ENCODE measurements around the gene SCGN.

Gene SCGN

GRCh38 chr6:25640891-25641290, 11.1 kb upstream of the SCGN start:
- no peak for DNase-seq

GRCh38 chr6:25641377-25641776, 10.6 kb upstream of the SCGN start:
- no peak for DNase-seq

GRCh38 chr6:25641940-25642666, 9.9 kb upstream of the SCGN start:
- no peak for DNase-seq

- DNase-seq = no peak
These were observed 9.2 kb upstream of the SCGN start for GRCh38 chr6:25642667-25643328.

GRCh38 chr6:25645916-25646315, 6.1 kb upstream of the SCGN start:
- DNase-seq = no peak

GRCh38 chr6:25649611-25650010, 2.4 kb upstream of the SCGN start:
- DNase-seq = no peak

GRCh38 chr6:25655723-25656122, 3.7 kb downstream of the SCGN start:
- no peak for DNase-seq

GRCh38 chr6:25659633-25660368, 7.8 kb downstream of the SCGN start:
- no peak for DNase-seq

GRCh38 chr6:25660512-25660911, 8.5 kb downstream of the SCGN start:
- DNase-seq = peak; percentile 44 to 79 (median 58)

GRCh38 chr6:25661129-25661779, 9.2 kb downstream of the SCGN start:
- no peak for DNase-seq

GRCh38 chr6:25665455-25665854, 13.4 kb downstream of the SCGN start:
- DNase-seq = no peak

GRCh38 chr6:25669413-25669812, 17.4 kb downstream of the SCGN start:
- no peak for DNase-seq

- DNase-seq = no peak
These were observed 18.2 kb downstream of the SCGN start for GRCh38 chr6:25670208-25670607.

- DNase-seq = no peak
These were observed 18.9 kb downstream of the SCGN start for GRCh38 chr6:25670793-25671513.

- DNase-seq = no peak
These were observed 19.6 kb downstream of the SCGN start for GRCh38 chr6:25671652-25672051.

- DNase-seq = no peak
These were observed 23.2 kb downstream of the SCGN start for GRCh38 chr6:25675167-25675566.

- DNase-seq = no peak
These were observed 24.8 kb downstream of the SCGN start for GRCh38 chr6:25676775-25677174.

- no peak for DNase-seq
These were observed 29.8 kb downstream of the SCGN start for GRCh38 chr6:25681848-25682247.

- DNase-seq = peak; percentile 24 to 65 (median 46)
These were observed 30.3 kb downstream of the SCGN start for GRCh38 chr6:25682324-25682723.

GRCh38 chr6:25684565-25684964, 32.5 kb downstream of the SCGN start:
- no peak for DNase-seq

GRCh38 chr6:25685251-25685650, 33.2 kb downstream of the SCGN start:
- no peak for DNase-seq

GRCh38 chr6:25685896-25686295, 33.9 kb downstream of the SCGN start:
- DNase-seq = no peak

GRCh38 chr6:25686856-25687255, 34.8 kb downstream of the SCGN start:
- no peak for DNase-seq

All from suppressor macrophage (primary cell).